A549 (cell line): ENCODE measurements around the gene GATA5. TPM values are rescaled to one million over a fixed set of nuclear protein-coding genes. Genes with fewer than 3 reads are reported as not detected.

Experiments used
- ATAC-seq, 2 experiments: fragments of 200-7000 bp in 1 of 2; fragments of >200 bp in 1 of 2; cut with Nextera tagmentation in 1 of 2; cut with Tn5 transposase in 1 of 2; 3 replicates each; pipeline versions ENCODE4 v1.8.0 to v1.9.1; 2018 to 2020; ENCODE audit warnings: mild to moderate bottlenecking in 1 of 2, moderate library complexity in 1 of 2
- CTCF ChIA-PET: fragments of 300-600 bp; sonication (Branson Sonifier 250); formaldehyde crosslinking; extraction: SDS; loops from one replicate; lab custom pipeline; 2021; ENCODE audit warnings: antibody characterized with exemption, inconsistent platforms; lab: Yijun Ruan, JAX
- POLR2A ChIA-PET: fragments of 350-600 bp; formaldehyde crosslinking; extraction: SDS; loops from one replicate; lab custom pipeline; 2021; ENCODE audit warnings: antibody characterized with exemption, inconsistent platforms; lab: Yijun Ruan, JAX
- DNase-seq, 2 experiments: peaks; one replicate each; pipeline versions ENCODE4 v3.0.0 to v3.0.0-alpha.2; 2011 to 2016; ENCODE audit warnings: low read depth in 1 of 2, low spot score in 1 of 2
- FAIRE-seq: peaks from 2 replicates; lab custom pipeline; 2011; peaks lifted over from hg19 to GRCh38; lab: Jason Lieb, UNC
- H3K27ac ChIP-seq, 2 experiments: fragments of >200 bp; sonication (Bioruptor Twin); formaldehyde crosslinking; 3 replicates each; pipeline ENCODE4 v1.5.1; 2016 to 2017
- H3K4me1 ChIP-seq: fragments of >200 bp; sonication (Bioruptor Twin); formaldehyde crosslinking; 3 replicates; pipeline ENCODE4 v1.6.1; 2016
- H3K4me2 ChIP-seq: fragments of >200 bp; sonication (Bioruptor Twin); formaldehyde crosslinking; 3 replicates; pipeline ENCODE4 v1.6.1; 2016
- H3K4me3 ChIP-seq: fragments of >200 bp; sonication (Bioruptor Twin); formaldehyde crosslinking; 3 replicates; pipeline ENCODE4 v1.5.1; 2016
- H3K9me3 ChIP-seq: fragments of >200 bp; sonication (Bioruptor Twin); formaldehyde crosslinking; 3 replicates; pipeline ENCODE4 v1.6.1; 2016
- CBX8 ChIP-seq: fragments of 200-600 bp; sonication (generic); IDR thresholded peaks from 2 replicates; pipeline ENCODE4 v1.6.1; 2016
- CHD4 ChIP-seq: fragments of 200-600 bp; sonication (generic); IDR thresholded peaks from 2 replicates; pipeline ENCODE4 v1.6.1; 2016; ENCODE audit warnings: antibody characterized with exemption, mild to moderate bottlenecking, borderline replicate concordance
- CTCF ChIP-seq: fragments of >200 bp; sonication (Bioruptor Twin); formaldehyde crosslinking; IDR thresholded peaks from 3 replicates; pipeline ENCODE4 v1.5.1; 2016
- EHF ChIP-seq: fragments of 250-450 bp; sonication (Bioruptor Pico); IDR thresholded peaks from 2 replicates; pipeline ENCODE4 v1.5.0; 2020; ENCODE audit warnings: mild to moderate bottlenecking
- EHMT2 ChIP-seq: fragments of 200-600 bp; sonication (generic); IDR thresholded peaks from 2 replicates; pipeline ENCODE4 v1.6.1; 2016; ENCODE audit warnings: antibody characterized with exemption, low read depth, mild to moderate bottlenecking, moderate library complexity
- ELK1 ChIP-seq: fragments of 150-350 bp; IDR thresholded peaks from 2 replicates; pipeline ENCODE4 v1.6.1; 2014; ENCODE audit warnings: low read depth, mild to moderate bottlenecking, low read length
- ESRRA ChIP-seq: fragments of 150-350 bp; IDR thresholded peaks from 2 replicates; pipeline ENCODE4 v1.6.1; 2014; ENCODE audit warnings: mild to moderate bottlenecking, low read length, borderline replicate concordance
- FOSB ChIP-seq: fragments of 250-450 bp; sonication (Bioruptor Pico); IDR thresholded peaks from 2 replicates; pipeline ENCODE4 v1.5.0; 2020; ENCODE audit warnings: mild to moderate bottlenecking, moderate library complexity
- HEYL ChIP-seq: fragments of 250-450 bp; sonication (Bioruptor Pico); IDR thresholded peaks from 2 replicates; pipeline ENCODE4 v1.8.0; 2021; ENCODE audit warnings: mild to moderate bottlenecking, moderate library complexity
- HMGXB4 ChIP-seq: fragments of 250-450 bp; sonication (Bioruptor Pico); IDR thresholded peaks from 2 replicates; pipeline ENCODE4 v1.5.0; 2021; ENCODE audit warnings: mild to moderate bottlenecking, moderate library complexity, borderline replicate concordance
- HOXB13 ChIP-seq: fragments of 250-450 bp; sonication (Bioruptor Pico); IDR thresholded peaks from 2 replicates; pipeline ENCODE4 v1.5.0; 2020; ENCODE audit warnings: low read depth, mild to moderate bottlenecking, moderate library complexity
- KDM5A ChIP-seq: fragments of 200-600 bp; sonication (generic); IDR thresholded peaks from 2 replicates; pipeline ENCODE4 v1.6.1; 2016; ENCODE audit warnings: antibody characterized with exemption, mild to moderate bottlenecking
- MAFK ChIP-seq: fragments of 450-650 bp; IDR thresholded peaks from 2 replicates; pipeline ENCODE4 v1.6.1; 2014; ENCODE audit not compliant: partially characterized antibody
- POLR2AphosphoS2 ChIP-seq: conservative IDR thresholded peaks from 2 replicates; pipeline ENCODE4 v1.6.1; 2012; ENCODE audit warnings: low read length, improper control_type of control experiment, inconsistent platforms
- SMC3 ChIP-seq: fragments of >200 bp; sonication (Bioruptor Twin); formaldehyde crosslinking; IDR thresholded peaks from 3 replicates; pipeline ENCODE4 v1.6.1; 2018; ENCODE audit warnings: inconsistent platforms
- ZSCAN20 ChIP-seq: fragments of 250-450 bp; sonication (Bioruptor Pico); IDR thresholded peaks from 2 replicates; pipeline ENCODE4 v1.8.0; 2022; ENCODE audit warnings: mild to moderate bottlenecking, moderate library complexity
- WGBS: methylation state at CpG from one replicate; pipeline ENCODE4 v1.1.6; 2017; ENCODE audit errors: missing lambda C conversion rate; 5-methylcytosine and 5-hydroxymethylcytosine counted together
- polyA plus RNA-seq, 4 experiments: library from polyadenylated mRNA; depleted of rRNA in 3 of 4; stranded (reverse); fragments of >200 nt; fragmentation: RNase III in 1 of 4; extraction: RNeasy Plus Mini Kit Qiagen cat#74134 plus additional on column Dnase treatment in 1 of 4; gene quantifications; 2 replicates in 3 of 4; 3 replicates in 1 of 4; pipeline ENCODE4 v1.2.3, GENCODE V29; 2011 to 2017
- TF ChIP-seq, protein P1 (sequence below): fragments of >200 bp; sonication (Bioruptor Twin); formaldehyde crosslinking; IDR thresholded peaks from 3 replicates; pipeline ENCODE4 v1.6.1; 2016
- TF ChIP-seq, protein P2 (sequence below): IDR thresholded peaks from 2 replicates; pipeline ENCODE4 v1.6.1; 2012; ENCODE audit warnings: low read depth, borderline replicate concordance

The GATA5 gene
- polyA plus RNA-seq, 2 of the 4 experiments (the other 2 are of a cell fraction): 0.21 to 0.72 TPM

DNA sequence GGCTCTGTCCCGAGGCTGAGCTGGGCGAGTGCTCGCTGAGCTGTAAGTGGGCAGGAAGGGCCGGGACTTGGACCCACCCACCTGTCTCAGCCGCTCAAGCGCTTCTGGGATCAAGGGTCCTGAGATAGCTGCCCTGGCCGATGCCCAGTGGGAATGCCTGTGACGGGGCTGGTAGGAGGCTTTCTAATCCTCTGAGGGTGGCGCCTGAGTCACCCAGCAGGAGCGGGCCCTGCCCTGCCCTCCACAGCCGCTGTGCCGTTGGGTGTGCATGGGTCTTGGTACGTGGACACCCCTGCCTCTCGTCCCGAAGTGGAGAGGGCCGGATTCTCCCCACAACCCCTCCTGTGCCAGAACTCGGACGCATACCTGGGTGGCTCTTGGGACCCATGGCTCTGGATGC, 43.1 kb upstream of the GATA5 start:
- ChIA-PET CTCF (interaction anchor here (8.6 kb wide), 1 partner anchor 98 kb away, joined by 63 read pairs; no protein-coding TSS in a partner anchor), POLR2A (no interaction called here)
- WGBS: 44% methylated on average over 4 of the region's 18 CpGs
- Histone ChIP-seq H3K4me3 (no peak overlapping the region), H3K27ac (no peak overlapping the region), H3K4me1 (no peaks in the 10 kb centered on the region), H3K9me3 (no peaks in the 10 kb centered on the region), H3K4me2 (no peak overlapping the region)
- no peak for TF ChIP-seq EHMT2
- no peak for TF ChIP-seq POLR2AphosphoS2
- TF ChIP-seq EHF (CRISPR knock-in tag): no peak
- DNase-seq (no peak), FAIRE-seq (no peak), ATAC-seq (peak; percentile 18 to 20; a peak in 3 of 6 replicates)

GRCh38 chr20:62517901-62518610, 42.3 kb upstream of the GATA5 start:
- WGBS: 50% methylated on average over 7 of the region's 15 CpGs
- Histone ChIP-seq H3K9me3 (no peaks in the 10 kb centered on the region), H3K4me1 (no peaks in the 10 kb centered on the region), H3K4me2 (no peak overlapping the region), H3K27ac (no peak overlapping the region), H3K4me3 (no peak overlapping the region)
- TF ChIP-seq FOSB: no peak
- TF ChIP-seq CHD4: no peak
- no peak for TF ChIP-seq MAFK
- TF ChIP-seq EHMT2: no peak
- TF ChIP-seq CBX8: no peak
- TF ChIP-seq ELK1: no peak
- TF ChIP-seq HOXB13 (CRISPR knock-in tag): no peak
- TF ChIP-seq ZSCAN20: no peak
- TF ChIP-seq KDM5A: no peak
- TF ChIP-seq CTCF: no peak
- TF ChIP-seq, protein P1, sequence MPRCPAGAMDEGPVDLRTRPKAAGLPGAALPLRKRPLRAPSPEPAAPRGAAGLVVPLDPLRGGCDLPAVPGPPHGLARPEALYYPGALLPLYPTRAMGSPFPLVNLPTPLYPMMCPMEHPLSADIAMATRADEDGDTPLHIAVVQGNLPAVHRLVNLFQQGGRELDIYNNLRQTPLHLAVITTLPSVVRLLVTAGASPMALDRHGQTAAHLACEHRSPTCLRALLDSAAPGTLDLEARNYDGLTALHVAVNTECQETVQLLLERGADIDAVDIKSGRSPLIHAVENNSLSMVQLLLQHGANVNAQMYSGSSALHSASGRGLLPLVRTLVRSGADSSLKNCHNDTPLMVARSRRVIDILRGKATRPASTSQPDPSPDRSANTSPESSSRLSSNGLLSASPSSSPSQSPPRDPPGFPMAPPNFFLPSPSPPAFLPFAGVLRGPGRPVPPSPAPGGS: no peak
- no peak for TF ChIP-seq HEYL
- ATAC-seq (no peak), FAIRE-seq (no peak), DNase-seq (no peak)
- POLR2A ChIA-PET: no interaction called here
- CTCF ChIA-PET: interaction anchor here (1.0 to 8.6 kb wide), 5 partner anchors 13 to 274 kb away, joined by 3 to 63 read pairs (median 5); no protein-coding TSS in a partner anchor

- CTCF ChIA-PET: interaction anchor here (0.7 to 8.6 kb wide), 15 partner anchors 8 to 274 kb away, joined by 3 to 63 read pairs (median 4); no protein-coding TSS in a partner anchor
- POLR2A ChIA-PET: no interaction called here
- Histone ChIP-seq H3K9me3 (no peaks in the 10 kb centered on the region), H3K4me1 (no peaks in the 10 kb centered on the region), H3K27ac (no peak overlapping the region), H3K4me3 (no peak overlapping the region), H3K4me2 (no peak overlapping the region)
- TF ChIP-seq HMGXB4: no peak
- no peak for TF ChIP-seq ESRRA
- TF ChIP-seq SMC3: no peak
- TF ChIP-seq, protein P2, sequence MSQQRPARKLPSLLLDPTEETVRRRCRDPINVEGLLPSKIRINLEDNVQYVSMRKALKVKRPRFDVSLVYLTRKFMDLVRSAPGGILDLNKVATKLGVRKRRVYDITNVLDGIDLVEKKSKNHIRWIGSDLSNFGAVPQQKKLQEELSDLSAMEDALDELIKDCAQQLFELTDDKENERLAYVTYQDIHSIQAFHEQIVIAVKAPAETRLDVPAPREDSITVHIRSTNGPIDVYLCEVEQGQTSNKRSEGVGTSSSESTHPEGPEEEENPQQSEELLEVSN: no peak
- 53% methylated on average over 14 of the region's 18 CpGs for WGBS
- no peak for ATAC-seq
- DNase-seq: no peak
- no peak for FAIRE-seq
Observed at GRCh38 chr20:62517168-62517567, 41.4 kb upstream of the GATA5 start.
